CD4-positive, alpha-beta T cell (primary cell): ENCODE data around the gene AGXT2. TPM values are rescaled to one million over a fixed set of nuclear protein-coding genes. Genes with fewer than 3 reads are reported as not detected.

Experiments used
- ATAC-seq: fragments of 200-7000 bp; cut with Tn5 transposase; one replicate; pipeline ENCODE4 v1.10.0; 2022; ENCODE audit warnings: mild to moderate bottlenecking; ENCODE audit not compliant: poor library complexity
- CTCF ChIA-PET: fragments of 350-600 bp; sonication (Branson Sonifier 250); formaldehyde crosslinking; loops from one replicate; lab custom pipeline; 2021; ENCODE audit warnings: antibody characterized with exemption, inconsistent platforms; lab: Charles Lee
- POLR2A ChIA-PET: fragments of 350-600 bp; sonication (Branson Sonifier 250); formaldehyde crosslinking; loops from one replicate; lab custom pipeline; 2021; ENCODE audit warnings: antibody characterized with exemption, inconsistent platforms; lab: Charles Lee
- DNase-seq, 14 experiments: peaks; one replicate each; pipeline ENCODE4 v3.0.0-alpha.2; 2013 to 2020; ENCODE audit warnings: mixed read lengths in 2 of 14
- H3K27ac ChIP-seq, 2 donors: one replicate each; pipeline versions ENCODE4 v1.5.1 to v1.7.0; 2013; ENCODE audit warnings: low read length in 2 of 2, low read depth in 1 of 2, mild to moderate bottlenecking in 1 of 2
- H3K27me3 ChIP-seq, 2 experiments: 1 replicate in 1 of 2; 2 replicates in 1 of 2; pipeline versions ENCODE4 v1.6.1 to v1.7.0; 2013; ENCODE audit warnings: low read length in 2 of 2, control low read depth in 1 of 2, mild to moderate bottlenecking in 1 of 2, moderate library complexity in 1 of 2; ENCODE audit not compliant: insufficient read depth in 2 of 2, control insufficient read depth in 1 of 2
- H3K36me3 ChIP-seq: one replicate; pipeline ENCODE4 v1.6.1; 2013; ENCODE audit warnings: low read length, control low read depth; ENCODE audit not compliant: insufficient read depth
- H3K4me1 ChIP-seq: one replicate; pipeline ENCODE4 v1.6.1; 2013; ENCODE audit warnings: low read length, control low read depth; ENCODE audit not compliant: insufficient read depth
- H3K4me3 ChIP-seq: one replicate; pipeline ENCODE4 v1.5.1; 2013; ENCODE audit warnings: mild to moderate bottlenecking, low read length, moderate library complexity
- H3K9me3 ChIP-seq, 2 experiments: 1 replicate in 1 of 2; 2 replicates in 1 of 2; pipeline versions ENCODE4 v1.6.1 to v1.7.0; 2013; ENCODE audit warnings: low read length in 2 of 2, mild to moderate bottlenecking in 2 of 2, control low read depth in 1 of 2, moderate library complexity in 1 of 2; ENCODE audit not compliant: control insufficient read depth in 1 of 2, insufficient read depth in 1 of 2
- H3K27ac Mint-ChIP-seq: one replicate; pipeline ENCODE4 v1.8.0; 2020; ENCODE audit warnings: mixed read lengths
- H3K27me3 Mint-ChIP-seq: one replicate; pipeline ENCODE4 v1.8.0; 2021; ENCODE audit warnings: mixed read lengths
- H3K36me3 Mint-ChIP-seq: one replicate; pipeline ENCODE4 v1.8.0; 2021; ENCODE audit warnings: low read depth, mixed read lengths
- H3K4me1 Mint-ChIP-seq: one replicate; pipeline ENCODE4 v1.8.0; 2021; ENCODE audit warnings: low read depth, mixed read lengths
- H3K4me3 Mint-ChIP-seq: one replicate; pipeline ENCODE4 v1.8.0; 2020; ENCODE audit warnings: mild to moderate bottlenecking, mixed read lengths
- H3K9me3 Mint-ChIP-seq: one replicate; pipeline ENCODE4 v1.8.0; 2020; ENCODE audit warnings: mixed read lengths
- CTCF ChIP-seq: fragments of 200-600 bp; IDR thresholded peaks from one replicate; pipeline ENCODE4 v1.8.0; 2022; ENCODE audit warnings: antibody characterized with exemption, mild to moderate bottlenecking
- intact Hi-C, 2 experiments: fragments of 100-400 bp; cut with DNase I in 1 of 2; cut with micrococcal nuclease in 1 of 2; formaldehyde crosslinking; loops; one replicate each; pipeline versions ENCODE4 v1.15.1 to v1.9.0; 2023 to 2025; cut with DNase I, micrococcal nuclease
- total RNA-seq, 174 experiments: library from RNA in 2 of 174; stranded (reverse) in 2 of 174; gene quantifications; one replicate each; pipeline ENCODE4 v1.2.3 and lab custom pipeline; 2021 to 2026

The AGXT2 gene
- total RNA-seq, 2 experiments from 2014 or later, result not detected

DNA sequence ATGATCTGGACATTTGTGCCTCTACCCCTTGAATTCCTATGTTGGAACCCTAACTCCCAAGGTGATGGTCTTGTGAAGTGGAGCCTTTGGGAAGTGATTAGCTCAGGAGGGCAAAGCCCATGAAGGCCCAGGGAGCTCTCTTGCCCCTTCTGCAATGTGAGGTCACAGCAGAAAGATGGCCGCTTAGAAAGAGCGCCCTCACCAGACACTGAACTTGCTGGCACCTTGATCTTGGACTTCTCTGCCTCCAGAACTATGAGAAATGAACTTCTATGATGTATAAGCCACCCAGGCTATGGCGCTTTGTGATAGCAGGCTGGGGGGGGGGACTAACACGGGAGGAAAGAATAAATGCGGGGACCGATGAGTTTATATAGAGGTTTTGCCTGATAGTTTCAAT is 45.3 kb downstream of the AGXT2 start:
- ATAC-seq (no peak), DNase-seq (no peak)
- no peaks in the 10 kb centered on the region for H3K4me1 ChIP-seq
- peaks cover 5 to 9% of the 10 kb centered on the region in 2 experiments for H3K27me3 ChIP-seq
- TF ChIP-seq CTCF, result no peak
- no peak overlapping the region for H3K4me3 Mint-ChIP-seq
- H3K9me3 Mint-ChIP-seq, result no peaks in the 10 kb centered on the region
- no peaks in the 10 kb centered on the region for H3K36me3 ChIP-seq
- ChIA-PET CTCF (no interaction called here), POLR2A (no interaction called here)
- peaks cover 56% of the 10 kb centered on the region for H3K27me3 Mint-ChIP-seq
- H3K4me1 Mint-ChIP-seq, result no peaks in the 10 kb centered on the region
- no peak overlapping the region for H3K27ac ChIP-seq
- H3K4me3 ChIP-seq, result no peak overlapping the region
- H3K36me3 Mint-ChIP-seq, result no peaks in the 10 kb centered on the region
- intact Hi-C loops, result loop anchor here in 1 of 2 experiments (5.0 kb wide), 2 partner anchors 480 to 515 kb away; no protein-coding TSS in a partner anchor
- H3K27ac Mint-ChIP-seq, result no peak overlapping the region
- H3K9me3 ChIP-seq, result no peaks in the 10 kb centered on the region

DNA sequence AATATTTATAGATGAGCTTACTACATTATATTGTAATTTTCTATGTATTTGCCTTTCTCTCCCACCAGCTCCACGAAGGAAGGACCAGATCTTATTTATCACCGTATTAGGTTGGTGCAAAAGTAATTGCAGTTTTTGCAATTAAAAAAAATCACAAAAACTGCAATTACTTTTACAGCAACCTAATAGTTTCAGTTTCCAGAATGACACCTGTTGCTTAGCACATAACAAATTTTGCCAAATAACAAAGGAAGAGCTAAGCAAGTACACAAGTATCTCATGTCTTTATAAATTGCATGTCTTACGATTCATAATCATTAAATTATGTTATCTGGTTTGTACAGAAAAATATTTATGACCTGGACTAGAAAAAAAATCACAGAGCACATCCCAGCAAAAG is 45.9 kb downstream of the AGXT2 start:
- CTCF ChIA-PET, result no interaction called here
- H3K27ac ChIP-seq, result no peak overlapping the region
- intact Hi-C loops, result loop anchor here in 1 of 2 experiments (5.0 kb wide), 2 partner anchors 480 to 515 kb away; no protein-coding TSS in a partner anchor
- Mint-ChIP-seq H3K36me3 (no peaks in the 10 kb centered on the region), H3K27me3 (peaks cover 52% of the 10 kb centered on the region), H3K4me1 (no peaks in the 10 kb centered on the region), H3K4me3 (no peak overlapping the region), H3K9me3 (no peaks in the 10 kb centered on the region), H3K27ac (no peak overlapping the region)
- H3K27me3 ChIP-seq, result peaks cover 5 to 9% of the 10 kb centered on the region in 2 experiments
- no peak for DNase-seq
- no peak for TF ChIP-seq CTCF
- no peak for ATAC-seq
- no peak overlapping the region for H3K4me3 ChIP-seq
- no peaks in the 10 kb centered on the region for H3K36me3 ChIP-seq
- POLR2A ChIA-PET, result no interaction called here
- H3K9me3 ChIP-seq, result no peaks in the 10 kb centered on the region
- no peaks in the 10 kb centered on the region for H3K4me1 ChIP-seq

- Histone ChIP-seq H3K9me3 (no peaks in the 10 kb centered on the region), H3K27ac (no peak overlapping the region), H3K4me3 (no peak overlapping the region), H3K27me3 (peaks cover 4 to 7% of the 10 kb centered on the region in 2 experiments), H3K36me3 (no peaks in the 10 kb centered on the region), H3K4me1 (no peaks in the 10 kb centered on the region)
- CTCF ChIA-PET, result no interaction called here
- no peak overlapping the region for H3K4me3 Mint-ChIP-seq
- intact Hi-C loops, result no loop called here
- no peaks in the 10 kb centered on the region for H3K4me1 Mint-ChIP-seq
- POLR2A ChIA-PET, result no interaction called here
- DNase-seq (no peak), ATAC-seq (no peak)
- no peaks in the 10 kb centered on the region for H3K36me3 Mint-ChIP-seq
- no peak for TF ChIP-seq CTCF
- H3K9me3 Mint-ChIP-seq, result no peaks in the 10 kb centered on the region
- peaks cover 50% of the 10 kb centered on the region for H3K27me3 Mint-ChIP-seq
- no peak overlapping the region for H3K27ac Mint-ChIP-seq
These were observed 49.5 kb downstream of the AGXT2 start for GRCh38 chr5:34998058-34998789.
